ENCODE results near the gene EPHA10. TPM values are rescaled to one million over a fixed set of nuclear protein-coding genes. Genes with fewer than 3 reads are reported as not detected.

Gene EPHA10
- polyA plus RNA-seq, 1 donor from 2014 or later = 39.4 TPM

- no peak overlapping the region for H2AFZ ChIP-seq (ENCODE audit: low read depth, low read length)
- H3K79me2 ChIP-seq (replicated peaks; ENCODE audit: insufficient read depth, low read length) = no peaks in the 10 kb centered on the region
- no peak overlapping the region for H3K4me3 ChIP-seq (ENCODE audit: low read length)
- H3K4me2 ChIP-seq (ENCODE audit: low read length) = no peak overlapping the region
- TF ChIP-seq EP300 (conservative IDR thresholded peaks at IDR 0.05; ENCODE audit: poor library complexity, severe bottlenecking) (no peak), POLR2AphosphoS5 (IDR thresholded peaks at IDR 0.05) (no peak), EZH2 (IDR thresholded peaks at IDR 0.05; ENCODE audit: borderline replicate concordance, insufficient read depth, low read length, poor library complexity, severe bottlenecking) (no peak), MXI1 (conservative IDR thresholded peaks at IDR 0.05; ENCODE audit: poor library complexity, severe bottlenecking) (no peak), RAD21 (conservative IDR thresholded peaks at IDR 0.05) (no peak), SMC3 (conservative IDR thresholded peaks at IDR 0.05; ENCODE audit: poor library complexity) (no peak), CTCF (IDR thresholded peaks at IDR 0.05; ENCODE audit: poor library complexity, severe bottlenecking) (no peak), TAF1 (IDR thresholded peaks at IDR 0.05; ENCODE audit: low read depth) (no peak)
- TF ChIP-seq, protein P1, sequence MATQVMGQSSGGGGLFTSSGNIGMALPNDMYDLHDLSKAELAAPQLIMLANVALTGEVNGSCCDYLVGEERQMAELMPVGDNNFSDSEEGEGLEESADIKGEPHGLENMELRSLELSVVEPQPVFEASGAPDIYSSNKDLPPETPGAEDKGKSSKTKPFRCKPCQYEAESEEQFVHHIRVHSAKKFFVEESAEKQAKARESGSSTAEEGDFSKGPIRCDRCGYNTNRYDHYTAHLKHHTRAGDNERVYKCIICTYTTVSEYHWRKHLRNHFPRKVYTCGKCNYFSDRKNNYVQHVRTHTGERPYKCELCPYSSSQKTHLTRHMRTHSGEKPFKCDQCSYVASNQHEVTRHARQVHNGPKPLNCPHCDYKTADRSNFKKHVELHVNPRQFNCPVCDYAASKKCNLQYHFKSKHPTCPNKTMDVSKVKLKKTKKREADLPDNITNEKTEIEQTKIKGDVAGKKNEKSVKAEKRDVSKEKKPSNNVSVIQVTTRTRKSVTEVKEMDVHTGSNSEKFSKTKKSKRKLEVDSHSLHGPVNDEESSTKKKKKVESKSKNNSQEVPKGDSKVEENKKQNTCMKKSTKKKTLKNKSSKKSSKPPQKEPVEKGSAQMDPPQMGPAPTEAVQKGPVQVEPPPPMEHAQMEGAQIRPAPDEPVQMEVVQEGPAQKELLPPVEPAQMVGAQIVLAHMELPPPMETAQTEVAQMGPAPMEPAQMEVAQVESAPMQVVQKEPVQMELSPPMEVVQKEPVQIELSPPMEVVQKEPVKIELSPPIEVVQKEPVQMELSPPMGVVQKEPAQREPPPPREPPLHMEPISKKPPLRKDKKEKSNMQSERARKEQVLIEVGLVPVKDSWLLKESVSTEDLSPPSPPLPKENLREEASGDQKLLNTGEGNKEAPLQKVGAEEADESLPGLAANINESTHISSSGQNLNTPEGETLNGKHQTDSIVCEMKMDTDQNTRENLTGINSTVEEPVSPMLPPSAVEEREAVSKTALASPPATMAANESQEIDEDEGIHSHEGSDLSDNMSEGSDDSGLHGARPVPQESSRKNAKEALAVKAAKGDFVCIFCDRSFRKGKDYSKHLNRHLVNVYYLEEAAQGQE (IDR thresholded peaks at IDR 0.05; ENCODE audit: borderline replicate concordance) = no peak
- H3K9me2 ChIP-seq (ENCODE audit: insufficient read depth, low read length) = no peaks in the 10 kb centered on the region
- H3F3A ChIP-seq (ENCODE audit: insufficient read depth, low read length, poor library complexity, severe bottlenecking) = no peaks in the 10 kb centered on the region
- H3K27me3 ChIP-seq (ENCODE audit: insufficient read depth, low read depth, low read length) = no peaks in the 10 kb centered on the region
- H3K36me3 ChIP-seq (ENCODE audit: insufficient read depth, low read length) = no peaks in the 10 kb centered on the region
- H3K9ac ChIP-seq (ENCODE audit: low read length) = no peak overlapping the region
- H4K20me1 ChIP-seq (ENCODE audit: insufficient read depth) = no peaks in the 10 kb centered on the region
- H3K27ac ChIP-seq (ENCODE audit: low read length) = no peak overlapping the region
- no peaks in the 10 kb centered on the region for H3K9me3 ChIP-seq (ENCODE audit: low read length)
Measured at GRCh38 chr1:37714226-37714625, 50.7 kb downstream of the EPHA10 start.

DNA sequence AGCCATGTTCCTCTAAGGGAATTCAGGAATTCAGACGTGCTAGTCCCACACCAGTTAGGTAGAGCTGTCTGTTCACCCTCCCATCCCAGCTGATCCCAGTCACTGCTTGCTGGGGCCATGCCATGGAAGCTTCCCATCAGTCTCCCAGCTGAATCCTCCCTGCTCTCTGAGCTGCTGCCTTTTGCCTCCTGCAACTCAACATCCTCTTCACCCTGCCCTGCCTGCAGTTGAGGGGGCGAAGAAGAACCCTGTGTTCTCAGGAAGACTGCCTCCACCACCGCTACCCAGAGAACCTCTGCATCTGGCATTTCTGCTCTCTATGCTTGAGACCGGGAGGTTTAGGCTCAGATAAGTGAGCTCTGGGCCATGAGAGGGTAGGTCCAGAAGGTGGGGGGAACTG is 56.4 kb downstream of the EPHA10 start:
- no peak overlapping the region for H2AFZ ChIP-seq (ENCODE audit: low read depth, low read length)
- H3K36me3 ChIP-seq (ENCODE audit: insufficient read depth, low read length) = no peaks in the 10 kb centered on the region
- H3K27me3 ChIP-seq (ENCODE audit: insufficient read depth, low read depth, low read length) = no peaks in the 10 kb centered on the region
- no peak overlapping the region for H3K4me2 ChIP-seq (ENCODE audit: low read length)
- H3K4me3 ChIP-seq (ENCODE audit: low read length) = no peak overlapping the region
- no peaks in the 10 kb centered on the region for H3K9me3 ChIP-seq (ENCODE audit: low read length)
- no peaks in the 10 kb centered on the region for H3K79me2 ChIP-seq (replicated peaks; ENCODE audit: insufficient read depth, low read length)
- no peak overlapping the region for H3K9ac ChIP-seq (ENCODE audit: low read length)
- no peak overlapping the region for H3K27ac ChIP-seq (ENCODE audit: low read length)
- no peaks in the 10 kb centered on the region for H4K20me1 ChIP-seq (ENCODE audit: insufficient read depth)
- H3K9me2 ChIP-seq (ENCODE audit: insufficient read depth, low read length) = no peaks in the 10 kb centered on the region
- no peaks in the 10 kb centered on the region for H3F3A ChIP-seq (ENCODE audit: insufficient read depth, low read length, poor library complexity, severe bottlenecking)
- TF ChIP-seq, protein P1 (IDR thresholded peaks at IDR 0.05; ENCODE audit: borderline replicate concordance) = no peak
- TF ChIP-seq POLR2AphosphoS5 (IDR thresholded peaks at IDR 0.05) = no peak
- TF ChIP-seq RAD21 (conservative IDR thresholded peaks at IDR 0.05) = no peak
- TF ChIP-seq EP300 (conservative IDR thresholded peaks at IDR 0.05; ENCODE audit: poor library complexity, severe bottlenecking) = no peak
- TF ChIP-seq SMC3 (conservative IDR thresholded peaks at IDR 0.05; ENCODE audit: poor library complexity) = no peak
- no peak for TF ChIP-seq CTCF (IDR thresholded peaks at IDR 0.05; ENCODE audit: poor library complexity, severe bottlenecking)
- no peak for TF ChIP-seq MXI1 (conservative IDR thresholded peaks at IDR 0.05; ENCODE audit: poor library complexity, severe bottlenecking)
- no peak for TF ChIP-seq EZH2 (IDR thresholded peaks at IDR 0.05; ENCODE audit: borderline replicate concordance, insufficient read depth, low read length, poor library complexity, severe bottlenecking)
- TF ChIP-seq TAF1 (IDR thresholded peaks at IDR 0.05; ENCODE audit: low read depth) = no peak
